ENCODE results near the gene NBPF11. TPM values are rescaled to one million over a fixed set of nuclear protein-coding genes. Genes with fewer than 3 reads are reported as not detected.
"Not testable (repeated sequence)": the region's sequence is repeated elsewhere in the genome, so short reads cannot be mapped to it uniquely, and the experiment has no call there.

The NBPF11 gene
- total RNA-seq, 1 donor from 2014 or later: 3.6 TPM

GRCh38 chr1:148150014-148150413 lies 2.1 kb downstream of the NBPF11 start:
- DNase-seq (ENCODE audit: low read depth in 2 of 2): not testable (repeated sequence)

DNA sequence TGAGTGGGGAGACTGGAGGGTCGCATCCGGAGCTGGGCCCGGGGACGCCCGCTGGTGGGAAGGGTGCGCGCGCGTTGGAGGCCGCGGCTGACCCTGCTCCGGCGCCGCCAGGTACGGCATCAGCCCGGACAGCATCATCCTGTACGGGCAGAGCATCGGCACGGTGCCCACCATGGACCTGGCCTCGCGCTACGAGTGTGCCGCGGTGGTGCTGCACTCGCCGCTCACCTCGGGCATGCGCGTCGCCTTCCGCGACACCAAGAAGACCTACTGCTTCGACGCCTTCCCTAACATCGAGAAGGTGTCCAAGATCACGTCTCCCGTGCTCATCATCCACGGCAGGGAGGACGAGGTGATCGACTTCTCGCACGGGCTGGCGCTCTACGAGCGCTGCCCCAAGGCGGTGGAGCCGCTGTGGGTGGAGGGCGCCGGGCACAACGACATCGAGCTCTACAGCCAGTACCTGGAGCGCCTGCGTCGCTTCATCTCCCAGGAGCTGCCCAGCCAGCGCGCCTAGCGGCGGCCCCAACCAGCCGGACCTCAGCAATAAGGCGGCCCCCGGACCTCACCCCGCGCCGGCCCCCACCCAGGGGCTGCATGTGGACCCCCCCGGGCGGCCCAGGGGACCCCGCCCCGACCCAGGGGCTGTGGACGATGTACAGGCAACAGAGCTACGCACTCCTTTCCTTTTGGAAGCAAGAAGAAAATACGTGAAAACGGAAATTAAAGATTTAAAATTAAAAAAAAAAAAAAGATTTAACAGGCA lies 2.8 kb downstream of the NBPF11 start:
- not testable (repeated sequence) for DNase-seq (ENCODE audit: low read depth in 2 of 2)

DNA sequence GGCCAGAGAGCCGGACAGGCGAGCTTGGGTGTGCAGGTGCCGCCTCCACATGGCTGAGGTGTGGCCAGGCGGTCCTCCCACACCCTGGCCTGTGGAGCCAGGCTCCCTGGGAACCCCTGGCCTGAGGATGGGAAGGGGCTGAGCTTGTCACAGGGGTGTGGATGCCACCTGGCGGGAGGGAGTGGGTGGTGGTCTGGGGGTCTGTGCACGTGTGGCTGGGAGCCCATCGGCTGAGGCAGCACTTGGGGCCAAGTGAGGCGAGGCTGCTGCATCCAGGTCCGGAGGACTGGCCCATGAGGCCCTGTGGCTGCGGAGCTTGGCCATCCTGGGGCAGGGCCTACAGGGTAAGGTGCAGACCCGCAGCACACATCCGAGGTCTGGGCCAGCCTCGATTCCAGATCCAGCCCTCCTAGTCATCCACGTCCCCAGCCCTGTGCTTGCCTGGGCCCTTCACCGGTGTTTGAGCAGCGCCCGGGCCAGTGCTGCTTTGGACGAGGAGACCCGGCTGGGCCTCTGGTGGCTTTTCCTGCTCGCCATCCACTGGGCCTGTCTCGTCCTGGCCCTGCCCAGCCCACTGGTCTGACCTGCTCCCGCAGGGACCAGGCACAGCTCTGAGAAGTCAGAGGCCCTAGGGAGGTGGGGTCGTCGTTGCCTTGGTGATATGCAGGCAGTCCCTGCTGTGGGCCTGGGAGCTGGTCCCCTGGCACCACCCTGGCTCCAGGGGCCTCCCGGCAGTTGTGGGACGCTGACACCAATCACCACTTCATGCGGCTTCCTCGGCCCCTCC lies 4.8 kb downstream of the NBPF11 start:
- not testable (repeated sequence) for DNase-seq (ENCODE audit: low read depth in 2 of 2)

GRCh38 chr1:148146191-148146997 lies 5.7 kb downstream of the NBPF11 start:
- not testable (repeated sequence) for DNase-seq (ENCODE audit: low read depth in 2 of 2)

GRCh38 chr1:148143223-148143622 lies 8.9 kb downstream of the NBPF11 start:
- DNase-seq (ENCODE audit: low read depth in 2 of 2): not testable (repeated sequence)

DNA sequence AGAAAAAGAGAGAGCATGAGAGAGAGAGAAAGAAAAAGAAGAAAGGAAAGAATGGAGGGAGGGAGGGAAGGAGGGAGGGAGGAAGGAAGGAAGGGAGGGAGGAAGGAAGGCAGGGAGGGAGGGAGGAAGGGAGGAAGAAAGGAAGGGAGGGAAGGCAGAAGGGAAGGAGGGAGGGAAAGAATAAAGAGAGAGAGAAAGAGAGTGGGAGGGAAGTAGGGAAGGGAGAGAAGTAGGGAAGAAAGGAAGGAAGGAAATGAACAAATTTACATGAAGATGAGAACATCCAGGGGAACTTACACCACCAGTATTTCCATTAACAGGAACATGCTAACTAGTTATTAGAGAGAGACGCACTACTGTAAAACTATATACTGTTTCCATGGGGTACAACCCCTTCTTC lies 10.1 kb downstream of the NBPF11 start:
- DNase-seq (ENCODE audit: low read depth in 2 of 2): not testable (repeated sequence)

- not testable (repeated sequence) for DNase-seq (ENCODE audit: low read depth in 2 of 2)
These were observed 13.5 kb downstream of the NBPF11 start for GRCh38 chr1:148138606-148139005.

DNA sequence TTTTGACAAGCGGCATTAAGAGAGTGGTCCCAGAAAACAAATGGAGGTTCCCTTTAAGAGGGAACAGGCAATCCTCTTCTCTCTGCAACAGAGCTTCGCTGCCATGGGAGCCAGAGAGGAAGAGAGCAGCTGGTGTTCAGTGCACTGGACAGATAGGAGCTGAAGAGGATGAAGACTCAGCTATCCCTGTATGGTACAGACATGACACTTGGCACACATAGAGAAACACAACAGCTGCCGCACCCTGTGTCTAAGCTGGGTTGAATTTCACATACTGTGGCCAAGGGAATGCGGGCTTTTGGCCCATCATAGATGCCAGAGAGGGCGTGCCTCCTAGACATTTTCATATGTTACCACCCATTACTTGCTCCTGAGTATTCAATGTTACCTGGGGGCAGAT lies 29.7 kb downstream of the NBPF11 start:
- DNase-seq (ENCODE audit: low read depth in 2 of 2): not testable (repeated sequence)

- DNase-seq (ENCODE audit: low read depth in 2 of 2): peak; percentile 17 to 19
These were observed 31.7 kb downstream of the NBPF11 start for GRCh38 chr1:148120395-148120794.

- not testable (repeated sequence) for DNase-seq (ENCODE audit: low read depth in 2 of 2)
These were observed 56.3 kb downstream of the NBPF11 start for GRCh38 chr1:148095732-148096131.

GRCh38 chr1:148086196-148086595 lies 65.9 kb downstream of the NBPF11 start:
- DNase-seq (ENCODE audit: low read depth in 2 of 2): not testable (repeated sequence)

- DNase-seq (ENCODE audit: low read depth in 2 of 2): not testable (repeated sequence)
These were observed 70.9 kb downstream of the NBPF11 start for GRCh38 chr1:148081205-148081604.

DNA sequence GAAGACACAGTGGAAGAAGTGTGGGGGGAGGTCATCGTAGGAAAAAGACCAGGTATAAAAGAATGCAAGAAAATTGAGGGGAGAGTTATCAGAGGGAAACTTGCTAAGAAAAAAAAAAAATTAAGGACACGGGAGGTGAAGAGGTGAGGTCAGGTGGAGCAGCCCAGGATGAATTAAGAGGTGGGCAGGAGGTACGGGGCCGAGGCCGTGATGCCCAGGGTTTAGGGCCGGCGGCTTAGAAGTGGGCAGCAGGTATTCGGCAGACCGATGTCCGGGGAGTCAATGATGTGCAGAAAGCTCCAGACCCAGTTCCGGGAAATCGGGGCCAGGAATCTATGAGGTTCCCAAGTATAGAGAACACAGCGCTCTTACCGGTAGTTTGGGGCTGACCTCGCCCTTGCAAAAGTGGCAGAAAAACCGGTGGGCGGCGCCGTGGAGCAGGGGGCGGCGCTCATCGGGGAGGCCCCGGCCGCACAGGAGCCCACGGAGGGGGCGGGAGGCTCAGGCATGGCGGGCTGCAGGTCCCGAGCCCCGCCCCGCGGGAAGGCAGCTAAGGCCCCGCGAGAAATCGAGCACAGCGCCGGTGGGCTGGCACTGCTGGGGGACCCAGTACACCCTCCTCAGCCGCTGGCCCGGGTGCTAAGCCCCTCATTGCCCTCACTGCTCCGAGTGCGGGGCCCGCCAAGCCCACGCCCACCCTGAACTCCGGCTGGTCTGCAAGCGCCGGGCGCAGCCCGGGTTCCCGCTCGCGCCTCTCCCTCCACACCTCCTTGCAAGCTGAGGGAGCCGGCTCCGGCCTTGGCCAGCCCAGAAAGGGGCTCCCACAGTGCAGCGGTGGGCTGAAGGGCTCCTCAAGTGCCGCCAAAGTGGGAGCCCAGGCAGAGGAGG lies 73.2 kb downstream of the NBPF11 start:
- DNase-seq (ENCODE audit: low read depth in 2 of 2): not testable (repeated sequence)

DNA sequence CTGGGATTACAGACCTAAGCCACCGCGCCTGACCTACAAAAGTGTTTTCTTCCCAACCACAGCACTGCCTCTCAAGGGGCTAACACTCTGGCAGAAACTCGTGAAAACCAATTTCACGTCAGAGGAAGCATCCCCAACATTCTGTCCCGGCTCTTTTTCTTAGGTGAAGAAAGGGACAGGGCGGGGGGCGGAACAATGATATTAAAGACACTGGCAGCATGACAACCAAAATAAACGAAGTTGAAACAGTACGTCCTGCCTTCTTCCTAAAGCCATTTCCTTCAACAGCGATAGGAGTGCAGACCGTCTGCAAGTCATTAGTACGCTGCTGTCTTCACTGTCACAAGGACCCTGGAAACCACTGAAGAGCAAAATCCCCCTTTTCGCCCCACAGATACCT lies 74.0 kb downstream of the NBPF11 start:
- not testable (repeated sequence) for DNase-seq (ENCODE audit: low read depth in 2 of 2)

DNA sequence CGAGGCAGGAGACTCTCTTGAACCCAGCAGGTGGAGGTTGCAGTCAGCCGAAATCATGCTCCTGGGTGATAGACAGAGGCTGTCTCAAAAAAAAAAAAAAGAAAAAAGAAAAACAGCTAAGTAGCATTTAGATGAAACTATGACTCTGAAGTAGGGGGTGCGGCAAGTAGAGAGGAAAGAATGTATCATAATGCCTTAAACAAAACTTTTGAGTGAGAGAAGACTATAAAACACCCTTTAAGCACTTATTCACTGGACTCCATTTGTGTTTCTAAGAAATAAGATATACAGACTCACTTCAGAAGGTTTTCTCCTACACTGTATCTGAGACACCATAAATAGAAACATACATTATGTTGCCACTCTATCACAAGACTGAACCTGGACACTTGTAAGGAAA lies 74.6 kb downstream of the NBPF11 start:
- DNase-seq (ENCODE audit: low read depth in 2 of 2): not testable (repeated sequence)

GRCh38 chr1:148073392-148073791 lies 78.7 kb downstream of the NBPF11 start:
- not testable (repeated sequence) for DNase-seq (ENCODE audit: low read depth in 2 of 2)

DNA sequence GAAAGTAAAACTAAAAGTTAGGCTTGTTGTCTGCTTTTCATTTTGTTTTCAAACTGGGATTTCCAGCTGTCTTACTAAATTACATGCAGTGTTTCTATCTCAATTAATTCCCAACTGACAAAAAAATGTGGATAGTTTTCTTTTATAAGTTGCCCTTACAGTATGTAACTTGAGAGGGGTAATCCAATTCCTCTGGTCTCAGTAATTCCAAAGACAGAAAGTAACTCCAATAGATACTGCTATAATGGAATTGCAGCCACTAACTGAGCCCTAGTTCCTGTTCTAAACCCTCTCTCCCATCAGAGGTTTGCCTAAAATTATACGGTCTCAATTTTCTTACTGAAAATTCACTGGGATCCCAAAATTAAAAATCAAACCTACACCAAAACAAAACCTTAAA lies 83.5 kb downstream of the NBPF11 start:
- DNase-seq (ENCODE audit: low read depth in 2 of 2): not testable (repeated sequence)

- DNase-seq (ENCODE audit: low read depth in 2 of 2): not testable (repeated sequence)
These were observed 83.9 kb downstream of the NBPF11 start for GRCh38 chr1:148068201-148068600.

DNA sequence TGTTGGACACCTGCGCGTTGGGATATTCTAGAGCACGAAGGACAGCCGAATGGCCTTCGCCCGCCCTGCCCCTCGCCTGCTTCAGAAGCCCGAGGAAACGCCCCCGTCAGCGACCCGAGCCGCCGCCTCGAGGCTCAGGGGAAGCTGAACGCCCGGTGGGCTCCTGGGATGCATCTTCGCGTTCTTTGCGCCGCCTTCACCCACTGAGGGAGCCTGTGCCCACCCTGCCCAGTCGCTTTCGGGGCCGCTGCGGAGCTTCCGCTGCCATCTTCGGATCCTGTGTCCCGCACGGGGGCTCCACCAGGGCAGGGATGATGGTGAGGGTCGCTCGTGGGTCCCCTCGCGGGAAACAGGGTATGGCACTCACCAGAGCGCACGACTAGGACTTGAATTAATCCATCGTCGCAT lies 91.8 kb downstream of the NBPF11 start:
- not testable (repeated sequence) for DNase-seq (ENCODE audit: low read depth in 2 of 2)

GRCh38 chr1:148057384-148057783 lies 94.7 kb downstream of the NBPF11 start:
- DNase-seq (ENCODE audit: low read depth in 2 of 2): not testable (repeated sequence)
